Cardiac muscle cell (in vitro differentiated cells and primary cell): Measurements from ENCODE around the gene RPS14. TPM values are rescaled to one million over a fixed set of nuclear protein-coding genes. Genes with fewer than 3 reads are reported as not detected.

Experiments used
- DNase-seq, 2 donors: peaks; one replicate each; pipeline versions ENCODE4 v3.0.0 to v3.0.0-alpha.2; 2010 to 2017; ENCODE audit warnings: low read depth in 1 of 2, low spot score in 1 of 2
- H3K27ac ChIP-seq: fragments of 200-600 bp; sonication (generic); 2 replicates; pipeline ENCODE4 v1.5.1; 2016
- H3K27me3 ChIP-seq: fragments of 200-600 bp; sonication (generic); 2 replicates; pipeline ENCODE4 v1.6.0; 2016; ENCODE audit warnings: control low read depth
- H3K36me3 ChIP-seq: fragments of 200-600 bp; sonication (generic); 2 replicates; pipeline ENCODE4 v1.5.1; 2016; ENCODE audit warnings: control low read depth
- H3K4me1 ChIP-seq: fragments of 200-600 bp; sonication (generic); 2 replicates; pipeline ENCODE4 v1.8.1; 2017; ENCODE audit warnings: low read depth, mild to moderate bottlenecking, mixed run types
- H3K4me3 ChIP-seq: fragments of 200-600 bp; sonication (generic); 2 replicates; pipeline ENCODE4 v1.5.1; 2016; ENCODE audit warnings: mild to moderate bottlenecking
- H3K9me3 ChIP-seq: fragments of 200-600 bp; sonication (generic); 2 replicates; pipeline ENCODE4 v1.5.1; 2017; ENCODE audit warnings: low read depth, mild to moderate bottlenecking, control low read depth
- polyA plus RNA-seq: library from polyadenylated mRNA; unstranded; fragments of >200 nt; fragmentation: Nextera tagmentation; extraction: Ambion mirVana; gene quantifications from 2 replicates; pipeline ENCODE4 v1.2.1, GENCODE V29; 2016
- total RNA-seq: library from RNA; depleted of rRNA; stranded (reverse); fragments of >200 nt; gene quantifications from 2 replicates; pipeline ENCODE4 v1.2.3, GENCODE V29; 2016
- TF ChIP-seq, protein P1 (sequence below): IDR thresholded peaks from 2 replicates; pipeline ENCODE4 v1.5.1; 2012; ENCODE audit warnings: low read depth, mild to moderate bottlenecking, low read length

The RPS14 gene
- total and polyA plus RNA-seq, 2 experiments from 2014 or later = 1,307 to 2,781 TPM

DNA sequence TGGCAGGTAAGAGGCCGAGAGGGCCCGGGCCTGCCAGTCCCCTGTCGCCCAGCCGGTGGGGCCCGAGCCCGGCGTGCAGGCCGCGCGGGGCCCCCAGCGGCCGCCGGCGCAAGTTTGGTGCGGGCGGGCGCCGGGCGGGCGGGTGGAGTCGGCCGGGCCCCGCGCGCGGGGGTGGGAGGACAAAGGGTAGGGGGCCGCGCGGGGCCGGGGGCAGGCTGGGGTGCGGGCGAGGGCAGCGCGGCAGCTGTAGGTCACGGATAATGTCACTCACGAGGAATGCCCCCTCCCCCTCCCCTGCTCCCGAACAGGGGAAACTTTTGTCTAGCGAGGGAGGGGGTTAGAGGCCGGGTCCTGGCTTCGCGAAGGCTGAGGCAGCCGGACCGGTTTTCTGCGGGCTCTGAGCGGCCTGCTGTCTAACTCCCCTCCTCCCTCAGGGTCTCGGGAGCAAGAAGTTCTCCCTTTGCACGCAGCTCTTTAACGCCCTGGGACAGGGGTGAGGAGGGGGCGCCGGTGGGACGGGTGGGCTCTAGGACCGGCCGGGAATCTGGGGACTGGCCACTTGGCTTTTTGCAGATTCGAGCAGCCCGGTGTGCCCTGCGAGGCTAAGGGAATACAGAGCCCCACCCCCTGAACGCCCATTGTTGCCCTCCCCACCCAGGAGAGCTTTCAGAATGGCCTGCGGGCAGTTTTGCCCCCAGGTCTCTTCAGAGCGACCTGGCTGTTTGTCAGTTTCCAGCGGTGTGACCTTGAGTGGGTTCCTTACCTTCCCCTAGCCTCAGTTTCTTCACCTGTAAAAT lies 37.1 kb upstream of the RPS14 start:
- TF ChIP-seq, protein P1, sequence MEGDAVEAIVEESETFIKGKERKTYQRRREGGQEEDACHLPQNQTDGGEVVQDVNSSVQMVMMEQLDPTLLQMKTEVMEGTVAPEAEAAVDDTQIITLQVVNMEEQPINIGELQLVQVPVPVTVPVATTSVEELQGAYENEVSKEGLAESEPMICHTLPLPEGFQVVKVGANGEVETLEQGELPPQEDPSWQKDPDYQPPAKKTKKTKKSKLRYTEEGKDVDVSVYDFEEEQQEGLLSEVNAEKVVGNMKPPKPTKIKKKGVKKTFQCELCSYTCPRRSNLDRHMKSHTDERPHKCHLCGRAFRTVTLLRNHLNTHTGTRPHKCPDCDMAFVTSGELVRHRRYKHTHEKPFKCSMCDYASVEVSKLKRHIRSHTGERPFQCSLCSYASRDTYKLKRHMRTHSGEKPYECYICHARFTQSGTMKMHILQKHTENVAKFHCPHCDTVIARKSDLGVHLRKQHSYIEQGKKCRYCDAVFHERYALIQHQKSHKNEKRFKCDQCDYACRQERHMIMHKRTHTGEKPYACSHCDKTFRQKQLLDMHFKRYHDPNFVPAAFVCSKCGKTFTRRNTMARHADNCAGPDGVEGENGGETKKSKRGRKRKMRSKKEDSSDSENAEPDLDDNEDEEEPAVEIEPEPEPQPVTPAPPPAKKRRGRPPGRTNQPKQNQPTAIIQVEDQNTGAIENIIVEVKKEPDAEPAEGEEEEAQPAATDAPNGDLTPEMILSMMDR = no peak
- peak overlapping the region; percentile 95 for H3K4me3 ChIP-seq
- peaks cover 40% of the 10 kb centered on the region for H3K4me1 ChIP-seq
- no peaks in the 10 kb centered on the region for H3K36me3 ChIP-seq
- no peaks in the 10 kb centered on the region for H3K9me3 ChIP-seq
- DNase-seq = peak; percentile 57 to 90
- no peaks in the 10 kb centered on the region for H3K27me3 ChIP-seq
- H3K27ac ChIP-seq = peak overlapping the region; percentile 99

DNA sequence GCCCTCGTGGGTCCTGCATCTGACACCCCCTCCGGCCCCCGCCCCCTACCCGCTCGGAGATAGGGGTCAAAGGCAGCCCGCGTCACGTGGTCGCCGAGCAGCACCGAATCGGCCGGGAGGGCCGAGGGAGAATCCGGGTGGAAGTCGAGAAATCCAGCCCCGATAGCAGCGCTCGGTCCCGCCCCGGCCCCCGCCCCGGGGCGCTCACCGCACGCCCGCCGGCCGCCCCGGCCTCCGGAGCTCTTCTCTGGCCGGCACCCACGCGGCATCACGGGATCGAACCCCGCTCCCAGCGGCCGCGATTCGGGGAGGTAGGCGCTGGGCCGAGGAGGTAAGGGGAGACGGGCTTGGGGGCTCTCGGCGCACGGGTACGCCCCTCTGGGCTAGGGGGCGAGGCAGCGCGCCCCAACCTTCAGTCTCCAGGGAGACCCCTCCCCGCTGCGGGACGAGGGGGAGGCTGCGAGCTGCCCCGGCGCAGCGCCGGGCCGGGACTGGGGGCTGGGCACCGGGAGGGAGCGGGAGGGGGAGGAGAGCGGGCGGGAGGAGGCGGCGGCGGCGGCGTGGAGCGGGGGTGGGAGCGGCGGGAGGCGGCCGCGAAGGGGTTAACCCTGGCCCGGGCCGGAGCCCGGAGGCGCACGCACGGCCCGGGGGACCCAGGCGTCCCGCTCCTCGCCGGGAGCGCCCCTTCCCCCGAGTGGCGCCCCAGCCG lies 36.3 kb upstream of the RPS14 start:
- Histone ChIP-seq H3K36me3 (no peaks in the 10 kb centered on the region), H3K27me3 (no peaks in the 10 kb centered on the region), H3K27ac (peak overlapping the region; percentile 99), H3K4me3 (peak overlapping the region; percentile 95), H3K9me3 (no peaks in the 10 kb centered on the region), H3K4me1 (peaks cover 33% of the 10 kb centered on the region)
- peak; percentile 64 to 74 for DNase-seq
- TF ChIP-seq, protein P1 = no peak

DNA sequence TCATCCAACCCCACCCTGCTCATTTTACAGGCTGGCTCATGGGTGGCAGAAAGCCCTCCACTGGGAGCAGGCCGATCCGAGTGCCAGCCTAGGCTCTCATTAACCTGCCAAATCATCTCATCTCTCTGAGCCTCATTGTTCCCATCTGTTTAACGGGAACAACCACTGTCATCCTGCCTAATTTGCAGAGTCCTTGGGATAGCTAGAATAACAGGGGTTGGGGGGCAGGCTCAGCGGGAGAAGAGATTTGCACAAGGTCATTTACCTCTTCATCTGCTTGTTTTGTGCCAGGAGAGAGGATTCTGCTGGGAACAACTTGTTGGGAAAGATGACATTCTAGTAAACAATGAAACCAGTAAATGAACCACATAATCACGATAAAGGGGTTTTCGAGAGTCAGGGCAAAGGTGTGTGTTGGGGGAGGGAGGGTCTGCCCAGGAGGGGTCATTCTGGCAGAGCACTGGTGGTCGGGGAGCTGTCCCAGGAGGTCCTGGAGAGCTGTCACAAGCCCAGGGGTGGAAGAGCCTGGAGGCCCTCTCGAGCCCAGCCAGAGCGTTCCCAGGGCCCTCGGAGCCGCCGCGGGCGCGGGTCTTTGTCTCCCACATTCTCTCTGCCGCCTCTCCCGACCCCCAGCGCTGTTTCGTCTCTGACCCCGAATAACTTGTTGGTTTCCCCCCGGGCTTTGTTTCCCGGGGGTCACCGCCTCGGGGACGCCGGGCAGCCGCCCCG lies 35.6 kb upstream of the RPS14 start:
- DNase-seq = no peak
- Histone ChIP-seq H3K27ac (peak overlapping the region; percentile 99), H3K36me3 (no peaks in the 10 kb centered on the region), H3K4me1 (peaks cover 26% of the 10 kb centered on the region), H3K9me3 (no peaks in the 10 kb centered on the region), H3K27me3 (no peaks in the 10 kb centered on the region), H3K4me3 (peak overlapping the region; percentile 95)
- TF ChIP-seq, protein P1 = no peak

DNA sequence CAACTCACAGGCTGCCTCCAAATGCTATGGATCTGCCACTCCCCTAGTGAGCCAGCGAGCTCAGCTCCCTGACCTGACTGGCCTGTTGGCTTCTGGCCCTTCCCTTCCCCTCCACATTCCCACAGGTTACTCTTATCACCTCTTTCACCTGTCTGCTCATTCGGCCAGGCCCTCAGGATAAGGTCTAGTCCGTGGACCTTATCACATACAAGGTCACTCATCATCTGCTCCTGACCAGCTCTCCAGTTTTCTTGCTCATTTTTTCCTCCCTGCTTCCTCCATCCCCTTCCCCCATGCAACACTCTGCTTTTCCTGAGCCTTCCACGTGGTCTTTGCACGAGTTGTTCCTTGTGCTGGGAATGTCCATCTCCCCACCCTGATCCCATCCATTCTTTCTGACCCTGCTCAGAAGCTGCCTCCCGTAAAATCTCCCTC lies 32.5 kb upstream of the RPS14 start:
- Histone ChIP-seq H3K9me3 (no peaks in the 10 kb centered on the region), H3K36me3 (no peaks in the 10 kb centered on the region), H3K27ac (no peak overlapping the region), H3K4me3 (no peak overlapping the region), H3K27me3 (no peaks in the 10 kb centered on the region), H3K4me1 (peaks cover under 1% of the 10 kb centered on the region)
- TF ChIP-seq, protein P1 = no peak
- DNase-seq = no peak

DNA sequence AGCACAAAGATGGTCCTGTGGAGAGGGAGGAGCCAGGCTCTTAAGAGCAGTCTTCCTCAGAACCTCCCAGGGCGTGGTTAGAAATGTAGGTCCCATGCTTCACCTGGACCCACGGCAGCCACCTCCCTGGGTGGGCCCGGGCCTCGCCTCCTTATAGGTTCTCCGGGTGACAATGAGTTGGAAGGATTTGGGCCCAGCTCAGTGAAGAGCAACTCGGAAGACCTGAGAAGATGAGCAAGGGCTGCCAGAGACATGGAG lies 32.1 kb upstream of the RPS14 start:
- no peak for DNase-seq

More for the DNA sequence above, 32.1 kb upstream of the RPS14 start:
- H3K27me3 ChIP-seq = no peaks in the 10 kb centered on the region
- no peaks in the 10 kb centered on the region for H3K4me1 ChIP-seq
- no peak overlapping the region for H3K4me3 ChIP-seq
- H3K9me3 ChIP-seq = no peaks in the 10 kb centered on the region
- TF ChIP-seq, protein P1 = no peak
- no peaks in the 10 kb centered on the region for H3K36me3 ChIP-seq
- no peak overlapping the region for H3K27ac ChIP-seq
